K562 (cell line): ENCODE measurements around the gene CCL5. TPM values are rescaled to one million over a fixed set of nuclear protein-coding genes. Genes with fewer than 3 reads are reported as not detected.

Experiments
- ATAC-seq: fragments of 200-7000 bp; cut with Tn5 transposase; 3 replicates; pipeline ENCODE4 v1.9.1; 2020; ENCODE audit warnings: moderate library complexity
- BruUV-seq: library from RNA; stranded (reverse); fragments of 400-500 nt; replicated peaks from 2 replicates; lab custom pipeline; 2021; lab: Mats Ljungman, UMichigan
- CTCF ChIA-PET: fragments of 300-600 bp; formaldehyde crosslinking; extraction: SDS; loops from one replicate; lab custom pipeline; 2021; ENCODE audit warnings: low intra/inter-chr PET ratio; lab: Yijun Ruan, JAX
- POLR2A ChIA-PET: fragments of 300-600, 350-650 bp; sonication (Branson Sonifier 250); formaldehyde crosslinking; extraction: SDS; loops from one replicate; lab custom pipeline; 2021; ENCODE audit warnings: antibody characterized with exemption, inconsistent platforms; lab: Yijun Ruan, JAX
- DNase-seq, 4 experiments: peaks; one replicate each; pipeline versions ENCODE4 v3.0.0 to v3.0.0-alpha.2; 2011 to 2018; ENCODE audit warnings: low spot score in 3 of 4, mixed read lengths in 3 of 4; ENCODE audit errors: extremely low read depth in 1 of 4
- FAIRE-seq: peaks from 2 replicates; lab custom pipeline; 2011; peaks lifted over from hg19 to GRCh38; lab: Jason Lieb, UNC
- H2AFZ ChIP-seq: 2 replicates; pipeline ENCODE4 v1.6.0; 2011; ENCODE audit warnings: low read depth, low read length, control low read depth, inconsistent platforms
- H3K27ac ChIP-seq: fragments of 200-600 bp; 3 replicates; pipeline ENCODE4 v1.8.0; 2011; ENCODE audit warnings: low read depth, mild to moderate bottlenecking, control low read depth, inconsistent platforms, low read length, moderate library complexity, mixed read lengths; ENCODE audit errors: extremely low read depth
- H3K27me3 ChIP-seq, 2 experiments: fragments of 300-600 bp in 1 of 2; 2 replicates in 1 of 2; 3 replicates in 1 of 2; pipeline versions ENCODE4 v1.6.0 to v1.8.0; 2011; ENCODE audit warnings: inconsistent platforms in 2 of 2, low read length in 2 of 2, mild to moderate bottlenecking in 1 of 2, mixed read lengths in 1 of 2, moderate library complexity in 1 of 2; ENCODE audit not compliant: control insufficient read depth in 2 of 2, insufficient read depth in 2 of 2
- H3K36me3 ChIP-seq: fragments of 300-600 bp; 3 replicates; pipeline ENCODE4 v1.8.0; 2011; ENCODE audit warnings: mild to moderate bottlenecking, low read length, inconsistent platforms; ENCODE audit not compliant: control insufficient read depth, insufficient read depth
- H3K4me1 ChIP-seq, 2 experiments: fragments of 200-600 bp in 1 of 2; replicated peaks in 1 of 2; 2 replicates in 1 of 2; 3 replicates in 1 of 2; pipeline versions ENCODE4 v1.5.1 to v1.8.0; 2011; ENCODE audit warnings: inconsistent platforms in 2 of 2, low read length in 2 of 2, mild to moderate bottlenecking in 1 of 2, mixed read lengths in 1 of 2, moderate library complexity in 1 of 2; ENCODE audit not compliant: control insufficient read depth in 2 of 2, insufficient read depth in 2 of 2
- H3K4me2 ChIP-seq: 2 replicates; pipeline ENCODE4 v1.6.1; 2011; ENCODE audit warnings: low read length, control low read depth, inconsistent platforms, mixed read lengths; ENCODE audit not compliant: insufficient read depth
- H3K4me3 ChIP-seq: fragments of 200-600 bp; sonication (generic), shearing (Covaris generic); 2 replicates; pipeline ENCODE4 v1.5.1; 2016; ENCODE audit warnings: control low read depth, inconsistent platforms
- H3K79me2 ChIP-seq: fragments of 200-600 bp; 3 replicates; pipeline ENCODE4 v1.8.0; 2011; ENCODE audit warnings: low read length, inconsistent platforms; ENCODE audit not compliant: control insufficient read depth, insufficient read depth
- H3K9ac ChIP-seq, 2 experiments: 2 replicates each; pipeline versions ENCODE4 v1.6.0 to v1.6.1; 2011; ENCODE audit warnings: low read depth in 2 of 2, low read length in 2 of 2, control low read depth in 1 of 2, inconsistent platforms in 1 of 2, mild to moderate bottlenecking in 1 of 2, mixed read lengths in 1 of 2; ENCODE audit not compliant: insufficient read depth in 1 of 2
- H3K9me1 ChIP-seq: one replicate; pipeline ENCODE4 v1.6.0; 2011; ENCODE audit warnings: inconsistent platforms, mild to moderate bottlenecking, low read length, moderate library complexity; ENCODE audit not compliant: control insufficient read depth, insufficient read depth
- H3K9me3 ChIP-seq: replicated peaks from 2 replicates; pipeline ENCODE4 v1.5.1; 2011; ENCODE audit warnings: low read depth, low read length, inconsistent platforms; ENCODE audit not compliant: control insufficient read depth, insufficient read depth
- H4K20me1 ChIP-seq: replicated peaks from 2 replicates; pipeline ENCODE4 v1.6.1; 2011; ENCODE audit warnings: low read length, inconsistent platforms, mixed read lengths; ENCODE audit not compliant: control insufficient read depth, insufficient read depth
- ARNT ChIP-seq, 2 experiments: fragments of 450-650 bp; IDR thresholded peaks; 2 replicates each; pipeline ENCODE4 v1.6.1; 2016; ENCODE audit warnings: mild to moderate bottlenecking in 1 of 2
- BCLAF1 ChIP-seq, 2 experiments: fragments of 450-650 bp in 1 of 2; IDR thresholded peaks; 2 replicates each; pipeline ENCODE4 v1.6.1; 2011 to 2017; ENCODE audit warnings: low read depth in 2 of 2, antibody characterized with exemption in 1 of 2, borderline replicate concordance in 1 of 2, low read length in 1 of 2, mild to moderate bottlenecking in 1 of 2, mixed read lengths in 1 of 2; ENCODE audit not compliant: control insufficient read depth in 1 of 2
- MCM2 ChIP-seq: fragments of 450-650 bp; IDR thresholded peaks from 2 replicates; pipeline ENCODE4 v1.6.1; 2017; ENCODE audit warnings: low read depth, mild to moderate bottlenecking
- MTA1 ChIP-seq: fragments of 450-650 bp; IDR thresholded peaks from 2 replicates; pipeline ENCODE4 v1.6.1; 2017; ENCODE audit warnings: borderline replicate concordance
- NFRKB ChIP-seq: fragments of 450-650 bp; IDR thresholded peaks from 2 replicates; pipeline ENCODE4 v1.6.1; 2016; ENCODE audit warnings: low read depth
- NRF1 ChIP-seq, 2 experiments: fragments of 450-650 bp; IDR thresholded peaks in 1 of 2; conservative IDR thresholded peaks in 1 of 2; 2 replicates each; pipeline ENCODE4 v1.6.1; 2014; ENCODE audit warnings: mild to moderate bottlenecking in 2 of 2
- OTX1 ChIP-seq: fragments of 450-650 bp; formaldehyde crosslinking; IDR thresholded peaks from 2 replicates; pipeline ENCODE4 v1.4.0; 2022; ENCODE audit warnings: mild to moderate bottlenecking
- PCBP2 ChIP-seq: fragments of 200-400 bp; formaldehyde crosslinking; IDR thresholded peaks from 2 replicates; pipeline ENCODE4 v1.6.1; 2018; ENCODE audit warnings: low read length, low read depth, mild to moderate bottlenecking, moderate library complexity; ENCODE audit not compliant: poor library complexity, severe bottlenecking
- SMARCC2 ChIP-seq: fragments of 450-650 bp; IDR thresholded peaks from 2 replicates; pipeline ENCODE4 v1.6.1; 2017; ENCODE audit warnings: antibody characterized with exemption, moderate library complexity, mild to moderate bottlenecking, low read depth
- ZC3H11A ChIP-seq: IDR thresholded peaks from 2 replicates; pipeline ENCODE4 v1.6.1; 2012; ENCODE audit warnings: low read depth, low read length, improper control_type of control experiment
- ZFP1 ChIP-seq: fragments of 450-650 bp; formaldehyde crosslinking; IDR thresholded peaks from 2 replicates; pipeline ENCODE4 v1.4.0; 2020; ENCODE audit warnings: mild to moderate bottlenecking, mixed read lengths
- ZNF23 ChIP-seq: fragments of 250-450 bp; sonication (Bioruptor Pico); IDR thresholded peaks from 2 replicates; pipeline ENCODE4 v1.4.0; 2020; ENCODE audit warnings: mild to moderate bottlenecking
- ZNF586 ChIP-seq: fragments of 450-650 bp; formaldehyde crosslinking; conservative IDR thresholded peaks from 2 replicates; pipeline ENCODE4 v1.4.0; 2020; ENCODE audit warnings: mild to moderate bottlenecking, moderate library complexity
- WGBS: fragments of 100-300 bp; shearing (Covaris generic); methylation state at CpG from one replicate; pipeline ENCODE4 v1.1.6; 2016; ENCODE audit warnings: low coverage, mixed read lengths; ENCODE audit not compliant: insufficient coverage; ENCODE audit errors: missing lambda C conversion rate; 5-methylcytosine and 5-hydroxymethylcytosine counted together
- in situ Hi-C: fragments of 300-500 bp; cut with MboI; formaldehyde crosslinking; loops from 4 replicates; pipeline ENCODE4 v1.15.0; 2018; ENCODE audit warnings: inconsistent platforms, mixed read lengths
- intact Hi-C: fragments of 100-400 bp; cut with micrococcal nuclease; formaldehyde crosslinking; loops from 2 replicates; pipeline ENCODE4 v1.14.2; 2022
- polyA plus RNA-seq, 8 experiments: library from polyadenylated mRNA; depleted of rRNA in 4 of 8; stranded (reverse) in 5 of 8; unstranded in 3 of 8; fragments of >200 nt; fragmentation: Nextera tagmentation in 2 of 8; fragmentation: Illumina TruSeq in 1 of 8; extraction: Ambion mirVana in 2 of 8; extraction: Trizol in 1 of 8; gene quantifications; 2 replicates each; pipeline versions ENCODE4 v1.2.1 to v1.2.3, GENCODE V29; 2011 to 2014; ENCODE audit warnings: inconsistent platforms in 1 of 8, missing spikeins in 1 of 8
- total RNA-seq, 7 experiments: library from RNA; depleted of rRNA in 6 of 7; stranded (reverse); fragments of >200 nt in 6 of 7; fragmentation: Illumina TruSeq in 2 of 7; extraction: Trizol in 2 of 7; gene quantifications; 2 replicates each; pipeline versions ENCODE4 v1.2.1 to v1.2.3, GENCODE V29; 2011 to 2021; ENCODE audit warnings: low replicate concordance in 1 of 7
- TF ChIP-seq, protein P1 (sequence below): fragments of 450-650 bp; IDR thresholded peaks from 2 replicates; pipeline ENCODE4 v1.7.1; 2018; ENCODE audit warnings: mild to moderate bottlenecking, low read depth; ENCODE audit not compliant: partially characterized antibody
- TF ChIP-seq, protein P2 (sequence below): fragments of 250-450 bp; sonication (Bioruptor Pico); IDR thresholded peaks from 2 replicates; pipeline ENCODE4 v1.4.0; 2020; ENCODE audit warnings: borderline replicate concordance

CCL5 gene
- total and polyA plus RNA-seq, 9 of the 15 experiments (the other 6 are each of a cell fraction or from before 2014, with no cell fraction given) = 0.18 to 0.59 (median 0.45) TPM; not detected in 1

DNA sequence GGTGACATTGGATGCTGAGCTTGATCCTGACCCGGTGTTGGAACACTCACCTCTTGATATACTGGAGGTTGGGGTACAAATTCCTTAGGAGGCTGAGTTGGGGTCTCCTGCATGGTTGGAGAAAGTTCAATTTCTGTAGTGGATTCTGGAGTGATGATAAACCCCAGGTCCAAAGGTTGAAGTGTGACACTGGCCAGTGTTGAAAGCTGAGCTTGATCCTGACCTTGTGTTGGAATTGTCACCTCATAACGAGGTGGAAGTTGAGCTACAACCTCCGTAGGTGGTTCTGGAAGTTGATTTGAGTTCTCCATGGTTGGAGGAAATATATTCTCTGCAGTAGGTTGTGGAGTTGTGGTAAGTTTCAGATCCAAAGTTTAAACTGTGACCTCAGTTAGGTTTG is 29.2 kb upstream of the CCL5 start:
- Histone ChIP-seq H3K9ac (no peak overlapping the region), H3K4me2 (no peak overlapping the region), H3K4me1 (peaks cover 15 to 36% of the 10 kb centered on the region in 2 experiments; a peak in 4 of 5 replicates), H3K9me1 (no peaks in the 10 kb centered on the region), H3K27me3 (no peaks in the 10 kb centered on the region), H3K27ac (no peak overlapping the region), H3K36me3 (no peaks in the 10 kb centered on the region), H4K20me1 (no peaks in the 10 kb centered on the region), H3K9me3 (no peaks in the 10 kb centered on the region), H2AFZ (no peak overlapping the region), H3K79me2 (no peaks in the 10 kb centered on the region), H3K4me3 (no peak overlapping the region)
- BruUV-seq = no TSS peak
- DNase-seq = no peak
- no peak for ATAC-seq
- in situ Hi-C loops = no loop called here
- POLR2A ChIA-PET = interaction anchor here (1.0 to 2.1 kb wide), 3 partner anchors 10 to 28 kb away, joined by 3 to 6 read pairs (median 4); no protein-coding TSS in a partner anchor
- CTCF ChIA-PET = no interaction called here
- intact Hi-C loops = no loop called here
- WGBS = 61% methylated on average over 3 of the region's 3 CpGs
- FAIRE-seq = no peak
- TF ChIP-seq ZNF586 (CRISPR knock-in tag) (no peak), BCLAF1 (IDR thresholded peaks at IDR 0.05; ENCODE audit: borderline replicate concordance in 1 of 2, control insufficient read depth in 1 of 2, low read depth in 2 of 2, low read length in 1 of 2) (no peak), OTX1 (CRISPR knock-in tag) (no peak), NFRKB (no peak), ARNT (IDR thresholded peaks at IDR 0.05) (no peak), ZFP1 (CRISPR knock-in tag) (no peak), NRF1 (conservative IDR thresholded peaks at IDR 0.05 in 1 of 2, IDR thresholded peaks at IDR 0.05 in 1 of 2) (no peak), PCBP2 (no peak), MCM2 (no peak), ZNF23 (no peak), ZC3H11A (no peak), MTA1 (no peak), SMARCC2 (no peak)
- TF ChIP-seq, protein P1, sequence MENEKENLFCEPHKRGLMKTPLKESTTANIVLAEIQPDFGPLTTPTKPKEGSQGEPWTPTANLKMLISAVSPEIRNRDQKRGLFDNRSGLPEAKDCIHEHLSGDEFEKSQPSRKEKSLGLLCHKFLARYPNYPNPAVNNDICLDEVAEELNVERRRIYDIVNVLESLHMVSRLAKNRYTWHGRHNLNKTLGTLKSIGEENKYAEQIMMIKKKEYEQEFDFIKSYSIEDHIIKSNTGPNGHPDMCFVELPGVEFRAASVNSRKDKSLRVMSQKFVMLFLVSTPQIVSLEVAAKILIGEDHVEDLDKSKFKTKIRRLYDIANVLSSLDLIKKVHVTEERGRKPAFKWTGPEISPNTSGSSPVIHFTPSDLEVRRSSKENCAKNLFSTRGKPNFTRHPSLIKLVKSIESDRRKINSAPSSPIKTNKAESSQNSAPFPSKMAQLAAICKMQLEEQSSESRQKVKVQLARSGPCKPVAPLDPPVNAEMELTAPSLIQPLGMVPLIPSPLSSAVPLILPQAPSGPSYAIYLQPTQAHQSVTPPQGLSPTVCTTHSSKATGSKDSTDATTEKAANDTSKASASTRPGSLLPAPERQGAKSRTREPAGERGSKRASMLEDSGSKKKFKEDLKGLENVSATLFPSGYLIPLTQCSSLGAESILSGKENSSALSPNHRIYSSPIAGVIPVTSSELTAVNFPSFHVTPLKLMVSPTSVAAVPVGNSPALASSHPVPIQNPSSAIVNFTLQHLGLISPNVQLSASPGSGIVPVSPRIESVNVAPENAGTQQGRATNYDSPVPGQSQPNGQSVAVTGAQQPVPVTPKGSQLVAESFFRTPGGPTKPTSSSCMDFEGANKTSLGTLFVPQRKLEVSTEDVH = no peak
- TF ChIP-seq, protein P2, sequence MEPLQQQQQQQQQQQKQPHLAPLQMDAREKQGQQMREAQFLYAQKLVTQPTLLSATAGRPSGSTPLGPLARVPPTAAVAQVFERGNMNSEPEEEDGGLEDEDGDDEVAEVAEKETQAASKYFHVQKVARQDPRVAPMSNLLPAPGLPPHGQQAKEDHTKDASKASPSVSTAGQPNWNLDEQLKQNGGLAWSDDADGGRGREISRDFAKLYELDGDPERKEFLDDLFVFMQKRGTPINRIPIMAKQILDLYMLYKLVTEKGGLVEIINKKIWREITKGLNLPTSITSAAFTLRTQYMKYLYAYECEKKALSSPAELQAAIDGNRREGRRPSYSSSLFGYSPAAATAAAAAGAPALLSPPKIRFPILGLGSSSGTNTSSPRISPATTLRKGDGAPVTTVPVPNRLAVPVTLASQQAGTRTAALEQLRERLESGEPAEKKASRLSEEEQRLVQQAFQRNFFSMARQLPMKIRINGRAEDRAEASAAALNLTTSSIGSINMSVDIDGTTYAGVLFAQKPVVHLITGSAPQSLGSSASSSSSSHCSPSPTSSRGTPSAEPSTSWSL (CRISPR knock-in tag) = no peak
